Heart left ventricle (tissue), 13 donors: ENCODE results near the gene HDHD3.

ENCODE experiments used
- POLR2A ChIP-seq, 2 donors: fragments of 450-650 bp; IDR thresholded peaks; one replicate each; pipeline ENCODE4 v1.6.1; 2017; ENCODE audit warnings: antibody characterized with exemption in 2 of 2, mild to moderate bottlenecking in 2 of 2, moderate library complexity in 2 of 2
- TF ChIP-seq, protein P1 (sequence below), 12 donors: fragments of 200-600 bp; sonication (generic) in 4 of 12; IDR thresholded peaks; one replicate each; pipeline versions ENCODE4 v1.5.0 to v1.8.0; 2018 to 2022; ENCODE audit warnings: antibody characterized with exemption in 12 of 12, mild to moderate bottlenecking in 5 of 12
- donor health status: ischemic (EF 13 %, LVEDD 7.1; RV severe dilation, severe dysfunction).
- donor health status: DM: no; HTN: yes; CAD: no.
- donor health status: DM: no; HTN: no; CAD: no.
- donor health status: ischemic (EF 25% LVEDD 6.9; RV normal size, moderate dysfunction).
- donor health status: ischemic (EF 25% LVEDD 5.7; RV mildly dilated, moderate dysfunction).
- donor health status: ischemic (EF 35%, LVEDD 5.7; RV mildly dilated, moderate dysfunction).
- donor health status: nonischemic (EF 11% LVEDD 7.7; RV severe dilation, severe dysfunction).
- donor health status: DM: yes; HTN: yes; CAD: no.
- donor health status: PGD.
- donor health status: ischemic (EF 29% LVEDD 5.4; RV normal size, mild dysfunction).
- donor health status: nonischemic (EF 23%, LVEDD 6.1; RV moderate dilation, normal function).

DNA sequence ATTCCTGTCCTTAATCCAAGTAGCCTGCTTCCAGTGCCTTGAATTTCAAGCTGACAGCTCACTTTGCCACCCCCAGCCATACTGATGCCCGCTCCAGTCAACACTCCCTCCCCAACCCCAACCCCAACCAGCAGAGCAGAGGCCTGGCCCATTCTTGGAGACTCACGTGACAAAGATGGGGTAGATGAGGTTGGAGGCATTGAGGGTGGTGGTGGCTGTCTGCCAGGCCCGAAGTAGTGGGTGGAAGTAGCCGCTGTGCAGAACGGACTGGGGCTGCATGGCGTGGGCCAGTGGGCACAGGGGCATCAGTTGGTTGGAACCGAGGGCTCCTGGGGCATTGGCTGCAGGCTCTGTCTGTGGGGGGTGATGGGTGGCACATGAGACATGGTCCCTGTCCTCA lies 16.5 kb upstream of the HDHD3 start:
- TF ChIP-seq, protein P1, sequence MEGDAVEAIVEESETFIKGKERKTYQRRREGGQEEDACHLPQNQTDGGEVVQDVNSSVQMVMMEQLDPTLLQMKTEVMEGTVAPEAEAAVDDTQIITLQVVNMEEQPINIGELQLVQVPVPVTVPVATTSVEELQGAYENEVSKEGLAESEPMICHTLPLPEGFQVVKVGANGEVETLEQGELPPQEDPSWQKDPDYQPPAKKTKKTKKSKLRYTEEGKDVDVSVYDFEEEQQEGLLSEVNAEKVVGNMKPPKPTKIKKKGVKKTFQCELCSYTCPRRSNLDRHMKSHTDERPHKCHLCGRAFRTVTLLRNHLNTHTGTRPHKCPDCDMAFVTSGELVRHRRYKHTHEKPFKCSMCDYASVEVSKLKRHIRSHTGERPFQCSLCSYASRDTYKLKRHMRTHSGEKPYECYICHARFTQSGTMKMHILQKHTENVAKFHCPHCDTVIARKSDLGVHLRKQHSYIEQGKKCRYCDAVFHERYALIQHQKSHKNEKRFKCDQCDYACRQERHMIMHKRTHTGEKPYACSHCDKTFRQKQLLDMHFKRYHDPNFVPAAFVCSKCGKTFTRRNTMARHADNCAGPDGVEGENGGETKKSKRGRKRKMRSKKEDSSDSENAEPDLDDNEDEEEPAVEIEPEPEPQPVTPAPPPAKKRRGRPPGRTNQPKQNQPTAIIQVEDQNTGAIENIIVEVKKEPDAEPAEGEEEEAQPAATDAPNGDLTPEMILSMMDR (IDR thresholded peaks at IDR 0.05): no peak
- no peak for TF ChIP-seq POLR2A (IDR thresholded peaks at IDR 0.05)
